CD4-positive, alpha-beta T cell treated with Interleukin-1 beta for 1 hour (primary cell): ENCODE measurements around the gene KDM4B.

Experiments used
- DNase-seq, 2 donors: peaks; one replicate each; pipeline ENCODE4 v3.0.0-alpha.2; 2020 to 2022

The KDM4B gene

GRCh38 chr19:5016781-5017180 is 47.9 kb downstream of the KDM4B start:
- DNase-seq, result no peak

GRCh38 chr19:5017235-5017634 is 48.3 kb downstream of the KDM4B start:
- no peak for DNase-seq

DNA sequence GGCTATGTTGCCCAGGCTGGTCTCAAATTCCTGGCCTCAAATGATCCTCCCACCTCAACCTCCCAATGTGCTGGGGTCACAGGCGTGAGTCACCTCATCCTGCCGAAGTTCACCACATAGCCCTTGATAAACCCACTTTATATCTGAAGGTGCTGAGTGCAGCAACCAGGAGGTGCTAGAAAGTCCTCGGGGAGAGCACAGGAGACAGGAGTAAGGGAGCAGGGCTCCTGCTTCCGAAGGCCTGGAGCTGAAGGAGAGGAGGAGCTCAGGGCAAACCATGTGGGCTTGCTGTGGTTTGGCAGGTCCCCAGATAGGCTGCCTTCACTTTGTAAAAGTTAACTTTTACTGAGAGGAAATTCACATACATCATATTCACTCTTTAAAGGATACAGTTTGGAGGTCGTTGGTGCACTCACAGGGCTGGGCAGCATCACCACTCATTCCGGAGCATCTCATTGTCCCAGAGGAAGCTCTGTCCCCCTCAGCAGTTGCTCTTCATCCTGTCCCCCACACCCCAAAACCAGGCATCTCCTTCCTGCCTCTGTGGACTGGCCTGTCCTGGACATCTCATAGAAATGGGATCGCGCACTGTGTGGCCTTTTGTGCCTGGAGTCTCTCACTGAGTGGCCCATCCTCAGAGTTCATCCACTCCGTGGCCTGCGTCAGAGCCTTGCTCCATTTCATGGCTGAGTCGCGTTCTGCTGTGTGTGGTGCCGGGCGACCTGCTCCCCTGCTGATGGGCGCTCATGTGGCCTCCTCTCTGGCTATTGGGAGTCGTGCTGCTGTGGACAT is 49.5 kb downstream of the KDM4B start:
- DNase-seq, result no peak

DNA sequence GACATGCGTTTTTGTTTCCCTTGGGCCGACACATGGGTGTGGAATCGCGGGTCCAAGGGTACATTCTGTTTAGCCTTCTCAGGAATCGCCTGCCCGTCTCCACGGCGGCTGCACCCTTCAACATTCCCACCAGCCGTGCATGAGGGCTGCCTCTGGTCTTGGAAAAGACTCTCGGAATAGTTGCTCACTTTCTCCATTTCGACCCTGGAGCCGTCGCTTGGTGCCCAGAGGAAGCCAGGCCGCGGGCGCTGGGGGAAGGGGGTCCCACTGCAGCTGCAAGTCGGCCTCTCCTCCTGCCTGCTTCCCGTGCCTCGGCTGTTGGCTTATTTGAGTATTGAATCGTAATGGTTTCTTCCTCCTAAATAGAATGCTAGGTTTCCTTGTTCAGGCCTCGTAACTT is 51.5 kb downstream of the KDM4B start:
- no peak for DNase-seq

DNA sequence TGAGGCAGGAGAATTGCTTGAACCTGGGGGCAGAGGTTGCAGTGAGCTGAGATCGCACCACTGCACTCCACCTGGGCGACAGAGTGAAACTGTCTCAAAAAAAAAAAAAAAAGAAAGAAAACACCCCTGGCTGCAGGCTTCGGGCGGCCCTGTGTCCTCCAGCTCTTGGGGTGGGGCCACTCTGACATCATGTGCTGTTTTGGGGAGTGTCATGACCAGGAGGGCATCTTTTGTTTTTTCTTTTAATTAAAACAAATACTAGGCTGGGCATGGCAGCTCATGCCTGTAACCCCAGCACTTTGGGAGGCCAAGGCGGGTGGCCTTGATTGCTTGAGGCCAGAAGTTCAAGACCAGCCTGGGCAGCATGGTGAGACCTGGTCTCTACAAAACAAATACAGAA is 52.1 kb downstream of the KDM4B start:
- no peak for DNase-seq

- DNase-seq, result no peak
Observed at GRCh38 chr19:5022066-5022860, 53.4 kb downstream of the KDM4B start.

DNA sequence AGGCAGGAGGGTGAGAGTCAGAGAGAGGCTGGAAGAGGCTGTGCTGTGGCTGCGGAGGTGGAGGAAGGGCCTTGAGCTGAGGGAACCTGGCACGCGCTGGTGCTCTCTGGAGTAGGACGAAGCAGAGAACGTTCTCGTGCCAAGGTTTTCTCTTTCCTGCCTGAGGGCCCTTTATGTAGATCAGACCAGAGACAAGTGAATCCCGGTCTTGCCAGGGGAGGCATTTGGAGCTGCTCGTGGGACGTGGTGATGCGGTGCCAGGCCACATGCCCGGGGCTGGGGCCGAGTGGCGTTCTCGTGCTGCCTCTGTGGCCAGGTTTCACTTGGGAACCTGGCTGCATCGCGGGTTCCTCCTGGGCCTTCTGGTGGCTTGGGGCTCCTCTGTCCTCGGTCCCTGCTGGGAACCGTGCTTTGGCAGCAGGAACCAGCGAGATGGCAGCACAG is 54.2 kb downstream of the KDM4B start:
- no peak for DNase-seq

DNA sequence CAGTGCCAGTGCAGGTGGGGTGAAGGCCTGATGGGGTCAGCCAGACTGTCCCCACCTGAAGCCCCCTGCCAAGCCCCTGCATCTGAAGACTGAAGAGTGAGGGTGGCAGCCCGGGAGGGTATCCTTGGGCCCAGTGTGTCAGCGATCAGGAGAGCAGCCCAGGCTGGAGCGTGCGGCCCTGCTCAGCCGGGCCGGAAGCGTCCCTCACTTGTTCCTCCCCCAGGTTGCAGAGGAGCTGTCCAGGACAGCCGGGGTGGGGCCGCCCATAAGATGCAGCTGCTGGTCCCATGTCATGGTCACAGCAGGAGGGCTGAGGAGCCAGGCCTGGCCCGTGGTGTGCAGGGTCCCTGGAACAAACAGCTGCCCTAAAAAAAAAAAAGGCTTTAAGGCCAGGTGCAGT is 55.4 kb downstream of the KDM4B start:
- no peak for DNase-seq

GRCh38 chr19:5025027-5025426 is 56.1 kb downstream of the KDM4B start:
- DNase-seq, result no peak

- no peak for DNase-seq
Observed at GRCh38 chr19:5026706-5027273, 57.9 kb downstream of the KDM4B start.

DNA sequence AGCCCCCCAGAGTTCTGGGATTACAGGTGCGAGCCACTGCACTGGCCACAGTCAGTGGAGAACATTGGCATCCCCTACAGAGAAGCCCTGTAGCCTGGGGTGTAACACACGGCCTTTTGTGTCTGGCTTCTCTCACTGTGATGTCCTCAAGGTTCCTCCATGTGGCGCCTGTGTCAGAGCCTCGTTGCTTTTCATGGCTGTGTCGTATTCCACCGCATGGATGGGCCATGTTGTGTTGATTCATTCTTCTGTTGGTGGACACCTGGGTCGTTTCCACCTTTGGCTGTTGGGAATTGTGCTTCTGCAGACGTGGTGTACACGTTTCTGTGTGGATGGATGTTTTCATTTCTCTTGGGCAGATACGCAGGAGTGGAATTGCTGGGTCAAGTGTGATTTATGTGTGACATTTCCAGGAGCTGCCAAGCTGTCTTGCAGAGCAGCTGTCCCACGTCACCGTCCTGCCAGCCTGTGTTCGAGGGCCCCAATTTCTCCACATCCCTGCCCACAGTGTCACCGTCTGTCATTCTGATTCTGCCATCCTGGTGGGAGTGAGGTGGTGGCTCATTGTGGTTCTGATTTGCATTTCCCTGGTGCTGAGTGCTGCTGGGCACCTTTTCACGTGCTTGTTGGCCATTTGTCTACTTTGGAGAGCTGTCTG is 59.4 kb downstream of the KDM4B start:
- no peak for DNase-seq

DNA sequence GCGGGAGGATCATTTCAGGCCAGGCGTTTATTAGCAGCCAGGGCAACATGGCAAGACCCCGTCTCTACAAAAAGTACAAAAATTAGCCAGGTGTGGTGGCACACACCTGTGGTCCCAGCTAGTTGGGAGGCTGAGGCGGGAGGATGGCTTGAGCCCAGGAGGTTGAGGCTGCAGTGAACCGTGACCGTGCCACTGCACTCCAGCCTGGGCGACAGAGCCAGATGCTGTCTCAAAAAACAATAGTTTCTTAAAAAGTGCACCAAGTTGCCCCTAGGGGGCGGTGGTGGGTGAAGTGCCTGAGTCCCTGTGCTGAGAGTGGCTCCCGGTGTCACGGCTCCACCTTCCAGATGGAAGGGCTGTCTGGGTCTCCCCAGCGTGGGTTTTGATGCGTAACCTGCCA is 60.7 kb downstream of the KDM4B start:
- DNase-seq, result peak; percentile 56 to 63

GRCh38 chr19:5030136-5030820 is 61.4 kb downstream of the KDM4B start:
- no peak for DNase-seq

- no peak for DNase-seq
Observed at GRCh38 chr19:5030822-5031221, 61.9 kb downstream of the KDM4B start.

GRCh38 chr19:5031231-5032100 is 62.6 kb downstream of the KDM4B start:
- peak; percentile 73 to 79 for DNase-seq

DNA sequence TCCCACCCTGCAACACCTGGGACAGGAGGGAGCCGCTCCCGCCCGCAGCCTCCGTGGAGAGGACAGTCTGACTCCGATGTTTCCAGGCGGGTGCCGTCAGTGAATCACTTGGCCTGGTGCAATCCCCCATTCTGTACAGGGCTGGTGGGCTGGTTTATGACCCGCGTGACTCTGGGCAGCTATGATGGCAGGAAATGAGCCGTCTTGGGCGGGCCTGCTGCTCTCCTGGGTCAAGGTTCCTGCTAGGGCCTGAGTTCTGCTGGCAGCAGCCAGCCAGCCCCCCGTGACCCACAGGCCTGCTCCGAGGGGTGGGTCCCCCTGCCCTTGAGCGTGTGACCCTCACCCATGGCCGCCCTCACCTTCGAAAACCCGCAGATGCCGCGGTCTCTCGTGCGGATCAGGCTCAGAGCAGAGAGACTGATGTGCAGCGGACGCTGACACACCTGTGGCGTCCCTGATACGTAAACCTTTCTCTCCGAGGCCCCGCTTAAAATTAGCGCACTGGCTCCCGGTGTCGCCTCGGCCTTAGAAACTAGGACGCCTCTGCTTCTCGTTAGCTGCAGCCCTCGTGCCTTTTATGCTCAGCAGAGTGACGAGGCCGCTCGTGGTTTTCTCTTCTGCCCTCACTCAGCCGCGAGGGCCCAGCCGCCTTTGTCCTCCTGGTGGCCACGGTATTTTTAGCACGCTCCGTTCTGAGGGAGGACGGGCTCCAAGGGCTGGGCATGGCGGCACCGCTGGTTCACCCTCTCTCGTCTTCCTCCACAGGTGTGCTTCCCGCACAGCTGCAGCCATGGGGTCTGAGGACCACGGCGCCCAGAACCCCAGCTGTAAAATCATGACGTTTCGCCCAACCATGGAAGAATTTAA is 63.4 kb downstream of the KDM4B start:
- no peak for DNase-seq

GRCh38 chr19:5035105-5035761 is 66.3 kb downstream of the KDM4B start:
- no peak for DNase-seq

- DNase-seq, result no peak
Observed at GRCh38 chr19:5035793-5036697, 67.1 kb downstream of the KDM4B start.
